Smooth muscle cell (in vitro differentiated cells): Measurements from ENCODE around the gene DCDC2C. TPM values are rescaled to one million over a fixed set of nuclear protein-coding genes. Genes with fewer than 3 reads are reported as not detected.

Source experiments
- DNase-seq: peaks from one replicate; lab custom pipeline; 2025; ENCODE audit not compliant: unreplicated experiment; lab: John Stamatoyannopoulos, UW
- H2AFZ ChIP-seq: fragments of 200-600 bp; sonication (generic); 2 replicates; pipeline ENCODE4 v1.6.0; 2016; ENCODE audit warnings: antibody characterized with exemption, low read depth, mild to moderate bottlenecking
- H3F3A ChIP-seq: fragments of 200-600 bp; sonication (generic); 2 replicates; pipeline ENCODE4 v1.6.0; 2017; ENCODE audit warnings: antibody characterized with exemption, low read depth
- H3K27ac ChIP-seq: fragments of 200-600 bp; sonication (generic); 2 replicates; pipeline ENCODE4 v1.5.1; 2016; ENCODE audit warnings: low read depth, mild to moderate bottlenecking
- H3K27me3 ChIP-seq: fragments of 200-600 bp; sonication (generic); 2 replicates; pipeline ENCODE4 v1.6.1; 2016; ENCODE audit warnings: low read depth, mild to moderate bottlenecking
- H3K36me3 ChIP-seq: fragments of 200-600 bp; sonication (generic); 2 replicates; pipeline ENCODE4 v1.5.1; 2016; ENCODE audit warnings: low read depth
- H3K4me1 ChIP-seq: fragments of 200-600 bp; sonication (generic); 2 replicates; pipeline ENCODE4 v1.5.1; 2016; ENCODE audit warnings: low read depth
- H3K4me2 ChIP-seq: fragments of 200-600 bp; sonication (generic); 2 replicates; pipeline ENCODE4 v1.6.0; 2016; ENCODE audit warnings: mild to moderate bottlenecking
- H3K4me3 ChIP-seq: fragments of 200-600 bp; sonication (generic); 2 replicates; pipeline ENCODE4 v1.5.1; 2016; ENCODE audit warnings: mild to moderate bottlenecking
- H3K79me2 ChIP-seq: fragments of 200-600 bp; sonication (generic); 2 replicates; pipeline ENCODE4 v1.6.0; 2016; ENCODE audit warnings: low read depth, mild to moderate bottlenecking
- H3K9ac ChIP-seq: fragments of 200-600 bp; sonication (generic); 2 replicates; pipeline ENCODE4 v1.6.0; 2016; ENCODE audit warnings: low read depth
- H3K9me3 ChIP-seq: fragments of 200-600 bp; sonication (generic); replicated peaks from 2 replicates; pipeline ENCODE4 v1.5.1; 2016; ENCODE audit warnings: low read depth
- H4K20me1 ChIP-seq: fragments of 200-600 bp; sonication (generic); 2 replicates; pipeline ENCODE4 v1.6.0; 2016; ENCODE audit warnings: low read depth
- WGBS: methylation state at CpG from one replicate; pipeline ENCODE4 v1.1.7; 2016; ENCODE audit warnings: low lambda C conversion rate; 5-methylcytosine and 5-hydroxymethylcytosine counted together
- polyA plus RNA-seq: library from polyadenylated mRNA; unstranded; fragments of >200 nt; fragmentation: Nextera tagmentation; extraction: Ambion mirVana; gene quantifications from 2 replicates; pipeline ENCODE4 v1.2.1, GENCODE V29; 2016
- total RNA-seq: library from RNA; depleted of rRNA; stranded (reverse); fragments of >200 nt; gene quantifications from 2 replicates; pipeline ENCODE4 v1.2.3, GENCODE V29; 2014
- TF ChIP-seq, protein P1 (sequence below): fragments of 200-600 bp; sonication (generic); IDR thresholded peaks from 2 replicates; pipeline ENCODE4 v1.5.1; 2017; ENCODE audit warnings: borderline replicate concordance, mild to moderate bottlenecking, antibody characterized with exemption; ENCODE audit not compliant: insufficient read depth, poor library complexity, severe bottlenecking

The DCDC2C gene
- total and polyA plus RNA-seq, 2 experiments from 2014 or later: not detected

DNA sequence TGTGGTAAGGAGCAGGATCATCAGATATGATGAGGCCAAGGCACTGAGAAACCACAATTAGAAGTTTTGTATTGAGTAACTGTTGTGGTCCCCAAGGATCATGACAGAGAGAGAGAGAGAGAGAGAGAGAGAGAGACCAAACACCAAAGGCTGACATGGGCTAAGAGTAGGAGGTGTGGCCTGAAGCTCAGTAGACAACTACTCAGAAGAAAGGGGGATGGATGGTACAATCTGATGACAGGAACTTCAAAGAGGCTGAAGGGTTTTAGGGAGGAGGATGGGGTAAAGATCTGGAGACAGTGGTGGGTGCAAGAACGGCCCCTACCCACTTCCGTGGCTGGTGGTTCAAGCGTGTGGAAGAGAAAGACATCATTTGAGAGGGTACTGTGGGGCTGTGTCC lies 135.0 kb downstream of the DCDC2C start:
- Histone ChIP-seq H3K79me2 (no peaks in the 10 kb centered on the region), H3K27me3 (no peaks in the 10 kb centered on the region), H3K9ac (no peak overlapping the region), H4K20me1 (no peaks in the 10 kb centered on the region), H3K4me1 (no peaks in the 10 kb centered on the region), H2AFZ (no peak overlapping the region), H3K4me3 (no peak overlapping the region), H3F3A (no peaks in the 10 kb centered on the region), H3K9me3 (no peaks in the 10 kb centered on the region), H3K36me3 (no peaks in the 10 kb centered on the region), H3K27ac (no peak overlapping the region), H3K4me2 (no peak overlapping the region)
- 96% methylated on average over 3 of the region's 3 CpGs for WGBS
- DNase-seq: no peak
- TF ChIP-seq, protein P1, sequence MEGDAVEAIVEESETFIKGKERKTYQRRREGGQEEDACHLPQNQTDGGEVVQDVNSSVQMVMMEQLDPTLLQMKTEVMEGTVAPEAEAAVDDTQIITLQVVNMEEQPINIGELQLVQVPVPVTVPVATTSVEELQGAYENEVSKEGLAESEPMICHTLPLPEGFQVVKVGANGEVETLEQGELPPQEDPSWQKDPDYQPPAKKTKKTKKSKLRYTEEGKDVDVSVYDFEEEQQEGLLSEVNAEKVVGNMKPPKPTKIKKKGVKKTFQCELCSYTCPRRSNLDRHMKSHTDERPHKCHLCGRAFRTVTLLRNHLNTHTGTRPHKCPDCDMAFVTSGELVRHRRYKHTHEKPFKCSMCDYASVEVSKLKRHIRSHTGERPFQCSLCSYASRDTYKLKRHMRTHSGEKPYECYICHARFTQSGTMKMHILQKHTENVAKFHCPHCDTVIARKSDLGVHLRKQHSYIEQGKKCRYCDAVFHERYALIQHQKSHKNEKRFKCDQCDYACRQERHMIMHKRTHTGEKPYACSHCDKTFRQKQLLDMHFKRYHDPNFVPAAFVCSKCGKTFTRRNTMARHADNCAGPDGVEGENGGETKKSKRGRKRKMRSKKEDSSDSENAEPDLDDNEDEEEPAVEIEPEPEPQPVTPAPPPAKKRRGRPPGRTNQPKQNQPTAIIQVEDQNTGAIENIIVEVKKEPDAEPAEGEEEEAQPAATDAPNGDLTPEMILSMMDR: no peak

DNA sequence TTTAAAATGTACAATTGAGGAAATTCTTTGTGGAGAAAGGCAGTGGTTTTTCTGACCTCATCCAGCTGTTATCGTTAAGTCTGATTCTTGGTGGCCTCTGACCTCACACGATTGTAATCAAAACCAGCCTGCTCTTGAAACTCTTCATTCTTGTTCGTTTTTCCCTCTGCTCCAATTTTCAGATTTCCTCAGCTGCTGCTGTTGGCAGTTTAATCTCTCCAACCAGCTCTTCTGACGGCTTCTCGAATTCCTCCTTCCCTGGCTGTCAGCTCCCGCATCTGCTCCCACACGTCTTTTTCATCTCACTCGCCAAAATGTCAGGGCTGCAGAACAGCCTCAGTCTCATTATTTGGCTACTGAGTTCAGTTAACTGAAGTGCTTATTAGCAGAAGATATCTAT lies 136.1 kb downstream of the DCDC2C start:
- H3K9ac ChIP-seq: no peak overlapping the region
- H3K4me2 ChIP-seq: no peak overlapping the region
- H2AFZ ChIP-seq: no peak overlapping the region
- no peaks in the 10 kb centered on the region for H3F3A ChIP-seq
- H4K20me1 ChIP-seq: no peaks in the 10 kb centered on the region
- DNase-seq: no peak
- no peaks in the 10 kb centered on the region for H3K27me3 ChIP-seq
- H3K9me3 ChIP-seq: no peaks in the 10 kb centered on the region
- no peaks in the 10 kb centered on the region for H3K36me3 ChIP-seq
- H3K27ac ChIP-seq: no peak overlapping the region
- H3K4me1 ChIP-seq: no peaks in the 10 kb centered on the region
- 54% methylated on average over 8 of the region's 8 CpGs for WGBS
- no peaks in the 10 kb centered on the region for H3K79me2 ChIP-seq
- TF ChIP-seq, protein P1: no peak
- H3K4me3 ChIP-seq: no peak overlapping the region

DNA sequence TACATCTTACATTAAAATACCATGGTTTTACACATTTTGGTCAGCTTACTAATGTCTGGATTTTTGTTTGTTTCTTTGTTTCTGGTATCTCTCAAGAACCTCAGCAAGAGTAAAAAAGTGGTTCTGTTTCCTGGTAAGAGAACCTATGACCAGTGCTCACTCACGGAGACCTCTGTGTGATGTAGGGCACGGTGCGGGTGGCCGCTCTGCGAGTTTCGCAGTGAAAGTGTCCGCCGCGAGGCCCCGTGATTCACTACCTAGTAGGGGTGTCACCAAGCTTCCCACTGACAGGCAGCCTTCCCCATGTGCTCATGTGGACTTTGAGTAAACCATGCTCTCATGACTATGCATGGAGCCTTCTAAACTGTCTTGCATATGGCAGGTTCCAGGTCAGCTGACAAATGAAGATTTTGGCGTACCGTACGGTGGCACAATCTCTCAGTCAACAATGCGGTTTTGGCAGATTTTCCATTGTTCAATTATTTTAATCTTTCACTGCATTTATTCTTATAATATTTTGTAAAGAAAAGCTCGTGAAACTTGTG lies 137.3 kb downstream of the DCDC2C start:
- Histone ChIP-seq H3K36me3 (no peaks in the 10 kb centered on the region), H3K4me2 (no peak overlapping the region), H3K9me3 (no peaks in the 10 kb centered on the region), H3K9ac (no peak overlapping the region), H3K79me2 (no peaks in the 10 kb centered on the region), H2AFZ (no peak overlapping the region), H3K4me1 (no peaks in the 10 kb centered on the region), H3K27me3 (no peaks in the 10 kb centered on the region), H3K4me3 (no peak overlapping the region), H3F3A (no peaks in the 10 kb centered on the region), H4K20me1 (no peaks in the 10 kb centered on the region), H3K27ac (no peak overlapping the region)
- DNase-seq: no peak
- TF ChIP-seq, protein P1: no peak
- 94% methylated on average over 15 of the region's 15 CpGs for WGBS

DNA sequence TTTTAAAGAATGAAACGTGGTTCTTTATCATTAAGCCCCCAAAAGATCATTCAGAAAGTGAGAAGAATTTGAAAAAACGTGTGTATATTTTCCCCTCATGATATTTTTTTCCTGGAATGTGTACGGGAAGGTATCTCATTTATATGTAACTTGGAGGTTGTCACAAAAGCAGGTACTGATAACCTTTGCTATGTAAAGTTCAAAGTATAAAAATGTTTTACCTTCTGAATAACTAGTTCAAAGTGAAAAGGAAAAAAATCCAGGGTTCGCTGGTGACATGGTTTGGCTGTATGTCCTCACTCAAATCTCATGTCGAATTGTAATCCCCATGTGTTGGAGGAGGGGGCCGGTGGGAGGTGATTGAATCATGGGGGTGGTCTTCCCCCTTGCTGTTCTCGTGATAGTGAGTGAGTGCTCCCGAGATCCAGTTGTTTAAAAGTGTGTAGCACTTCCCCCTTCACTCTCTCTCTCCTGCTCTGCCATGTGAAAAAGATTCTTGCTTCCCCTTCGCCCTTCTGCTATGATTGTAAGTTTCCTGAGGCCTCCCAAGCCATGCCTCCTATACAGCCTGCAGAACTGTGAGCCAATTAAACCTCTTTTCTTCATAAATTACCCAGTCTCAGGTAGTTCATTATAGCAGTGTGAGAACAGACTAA lies 144.2 kb downstream of the DCDC2C start:
- DNase-seq: no peak
- no peaks in the 10 kb centered on the region for H3K27me3 ChIP-seq
- H3F3A ChIP-seq: no peaks in the 10 kb centered on the region
- no peaks in the 10 kb centered on the region for H3K4me1 ChIP-seq
- H4K20me1 ChIP-seq: no peaks in the 10 kb centered on the region
- TF ChIP-seq, protein P1: no peak
- H3K4me2 ChIP-seq: no peak overlapping the region
- 64% methylated on average over 9 of the region's 9 CpGs for WGBS
- no peak overlapping the region for H3K4me3 ChIP-seq
- H3K9ac ChIP-seq: no peak overlapping the region
- no peaks in the 10 kb centered on the region for H3K79me2 ChIP-seq
- no peak overlapping the region for H2AFZ ChIP-seq
- no peak overlapping the region for H3K27ac ChIP-seq
- no peaks in the 10 kb centered on the region for H3K9me3 ChIP-seq
- H3K36me3 ChIP-seq: no peaks in the 10 kb centered on the region
